HG02623 (cell line): ENCODE data around the gene CRYL1.
"Not testable (repeated sequence)": the region's sequence is repeated elsewhere in the genome, so short reads cannot be mapped to it uniquely, and the experiment has no call there.

Experiments
- ATAC-seq: cut with Tn5 transposase; IDR thresholded peaks from one replicate; pipeline ENCODE4 v1.9.1; 2021; ENCODE audit warnings: moderate library complexity; ENCODE audit not compliant: unreplicated experiment

CRYL1 gene

GRCh38 chr13:20461481-20461859, 64.2 kb downstream of the CRYL1 start:
- no peak for ATAC-seq

DNA sequence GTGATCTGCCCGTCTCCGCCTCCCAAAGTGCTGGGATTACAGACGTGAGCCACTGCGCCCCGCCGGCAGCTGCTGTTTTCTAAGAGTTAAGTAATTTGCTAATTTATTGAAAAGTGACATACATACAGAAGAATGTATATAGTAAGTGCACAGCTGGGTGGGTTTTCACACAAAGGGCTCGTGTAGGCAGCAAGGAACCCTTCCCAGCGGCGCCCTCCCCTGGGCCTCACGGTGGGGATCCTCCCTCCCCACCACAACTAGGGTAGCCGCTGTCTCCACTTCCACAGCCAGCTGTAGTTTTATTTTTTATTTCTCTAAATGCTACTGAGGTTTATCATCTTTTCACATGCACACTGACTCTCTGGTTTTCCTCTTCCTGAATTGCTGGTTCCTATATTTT, 64.9 kb downstream of the CRYL1 start:
- ATAC-seq: no peak

DNA sequence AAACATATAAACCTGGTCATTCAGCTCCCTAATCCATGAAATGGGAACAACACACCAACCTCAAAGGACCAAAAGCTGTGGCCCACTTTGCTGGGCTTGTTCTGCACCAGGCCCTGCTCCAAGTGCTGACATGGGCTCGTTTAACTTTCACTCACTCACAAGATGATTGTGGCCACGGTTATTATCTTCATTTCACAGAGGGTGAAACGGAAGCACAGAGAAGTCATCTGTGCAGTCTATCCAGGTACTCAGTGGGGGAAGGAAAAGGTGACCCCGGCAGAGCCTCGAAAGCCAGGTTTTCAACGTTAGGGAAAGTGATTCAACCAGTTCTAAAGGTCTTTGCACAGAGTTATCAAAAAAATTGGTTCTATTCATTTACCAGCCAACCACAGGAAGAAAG, 68.0 kb downstream of the CRYL1 start:
- no peak for ATAC-seq

DNA sequence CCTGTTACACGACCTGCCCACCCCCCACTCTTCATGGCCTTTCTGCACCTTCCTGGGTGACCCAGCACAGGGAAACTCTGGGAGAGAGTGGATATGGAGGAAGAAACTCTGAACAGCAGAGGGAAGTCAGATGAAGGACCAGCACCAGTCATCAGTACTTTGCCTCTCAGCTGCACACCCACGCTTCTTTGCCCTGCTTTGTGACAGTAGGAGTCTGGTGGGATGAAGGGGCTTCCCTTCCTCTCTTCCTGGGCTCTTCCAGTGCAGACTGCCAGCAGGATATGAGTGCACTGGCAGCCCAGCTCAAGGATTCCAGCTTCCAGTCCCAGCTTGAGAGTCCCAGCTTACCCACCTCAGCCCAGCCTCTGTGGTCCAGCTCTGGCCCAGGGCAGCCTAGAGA, 68.9 kb downstream of the CRYL1 start:
- ATAC-seq: no peak

GRCh38 chr13:20451397-20451796, 74.3 kb downstream of the CRYL1 start:
- no peak for ATAC-seq

DNA sequence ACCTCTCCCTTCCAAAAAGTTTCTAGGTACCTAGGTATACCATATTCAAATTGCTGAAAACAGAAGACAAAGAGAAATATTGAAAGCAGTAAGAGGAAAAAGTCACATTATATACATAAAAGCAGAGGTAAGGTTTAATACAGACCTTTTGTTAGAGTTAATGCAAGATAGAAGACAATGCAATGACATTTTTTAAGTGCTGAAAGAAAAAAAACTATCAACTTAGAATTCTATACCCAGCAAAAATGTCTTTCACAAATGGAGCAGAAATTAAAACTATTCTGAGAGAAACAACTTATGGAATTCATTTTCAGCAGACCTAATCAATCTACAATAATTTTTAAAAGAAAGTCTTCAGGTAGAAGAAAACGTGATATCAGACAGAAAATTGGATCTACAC, 77.2 kb downstream of the CRYL1 start:
- ATAC-seq: no peak

DNA sequence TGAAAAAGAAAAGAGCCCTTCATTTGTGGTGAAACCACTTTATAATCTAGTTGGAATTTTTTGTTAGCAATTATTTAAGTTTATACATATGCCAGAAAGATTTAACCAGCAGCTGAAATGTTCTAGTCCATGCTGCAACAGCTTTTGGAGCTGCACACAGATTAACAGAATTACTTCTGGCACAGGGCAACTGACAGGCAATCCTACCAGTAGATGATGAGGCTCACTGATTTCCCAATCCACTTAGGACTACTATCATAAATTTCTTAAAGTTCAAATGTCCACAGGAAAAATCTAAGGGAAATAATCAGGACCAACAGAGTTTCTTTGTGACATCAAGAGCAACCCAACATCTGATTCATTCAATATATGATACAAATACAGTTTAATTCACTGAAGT, 78.8 kb downstream of the CRYL1 start:
- ATAC-seq: no peak

DNA sequence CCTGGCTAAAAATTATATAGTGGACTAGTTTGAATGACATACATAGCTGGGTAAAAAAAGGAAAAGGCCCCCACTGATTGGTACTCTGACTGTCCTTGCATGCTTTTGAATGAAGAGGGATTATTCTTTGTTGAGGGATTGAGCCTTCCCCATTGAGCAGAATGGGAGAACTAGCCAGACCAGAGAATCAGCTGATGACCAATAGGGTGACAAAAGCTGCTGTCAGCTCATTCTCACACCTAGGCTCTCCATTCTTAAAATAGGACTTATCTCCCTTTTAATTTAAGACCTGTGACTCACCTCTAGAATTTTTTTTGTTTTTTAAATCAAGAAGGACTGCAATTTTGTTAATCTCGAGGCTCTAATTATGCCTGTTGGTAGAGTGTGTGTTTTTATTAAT, 79.3 kb downstream of the CRYL1 start:
- no peak for ATAC-seq

- ATAC-seq: no peak
Observed at GRCh38 chr13:20442798-20443381, 82.8 kb downstream of the CRYL1 start.

- ATAC-seq: no peak
Observed at GRCh38 chr13:20442375-20442774, 83.3 kb downstream of the CRYL1 start.

- no peak for ATAC-seq
Observed at GRCh38 chr13:20441879-20442278, 83.8 kb downstream of the CRYL1 start.

- no peak for ATAC-seq
Observed at GRCh38 chr13:20441056-20441455, 84.6 kb downstream of the CRYL1 start.

- no peak for ATAC-seq
Observed at GRCh38 chr13:20439261-20439660, 86.4 kb downstream of the CRYL1 start.

DNA sequence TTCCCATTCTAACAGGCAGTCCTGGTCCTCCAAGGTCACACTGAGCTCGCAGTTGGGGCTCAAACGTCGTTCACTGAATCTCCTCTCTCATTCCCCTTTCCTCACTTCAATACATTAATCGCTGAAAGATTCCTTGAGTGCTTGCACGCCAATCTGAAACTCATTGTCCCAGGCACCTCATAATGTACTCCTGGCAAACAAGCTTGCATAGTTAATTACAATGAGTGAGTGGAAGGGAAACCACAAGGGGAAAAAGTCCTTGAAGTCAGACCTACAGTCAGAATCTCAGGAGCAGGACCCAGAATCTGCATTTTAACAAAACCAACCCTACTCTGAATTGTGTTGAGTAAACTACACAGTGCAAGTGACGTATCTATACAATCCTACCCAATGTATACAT, 86.9 kb downstream of the CRYL1 start:
- ATAC-seq: no peak

GRCh38 chr13:20436505-20436904, 89.2 kb downstream of the CRYL1 start:
- no peak for ATAC-seq

DNA sequence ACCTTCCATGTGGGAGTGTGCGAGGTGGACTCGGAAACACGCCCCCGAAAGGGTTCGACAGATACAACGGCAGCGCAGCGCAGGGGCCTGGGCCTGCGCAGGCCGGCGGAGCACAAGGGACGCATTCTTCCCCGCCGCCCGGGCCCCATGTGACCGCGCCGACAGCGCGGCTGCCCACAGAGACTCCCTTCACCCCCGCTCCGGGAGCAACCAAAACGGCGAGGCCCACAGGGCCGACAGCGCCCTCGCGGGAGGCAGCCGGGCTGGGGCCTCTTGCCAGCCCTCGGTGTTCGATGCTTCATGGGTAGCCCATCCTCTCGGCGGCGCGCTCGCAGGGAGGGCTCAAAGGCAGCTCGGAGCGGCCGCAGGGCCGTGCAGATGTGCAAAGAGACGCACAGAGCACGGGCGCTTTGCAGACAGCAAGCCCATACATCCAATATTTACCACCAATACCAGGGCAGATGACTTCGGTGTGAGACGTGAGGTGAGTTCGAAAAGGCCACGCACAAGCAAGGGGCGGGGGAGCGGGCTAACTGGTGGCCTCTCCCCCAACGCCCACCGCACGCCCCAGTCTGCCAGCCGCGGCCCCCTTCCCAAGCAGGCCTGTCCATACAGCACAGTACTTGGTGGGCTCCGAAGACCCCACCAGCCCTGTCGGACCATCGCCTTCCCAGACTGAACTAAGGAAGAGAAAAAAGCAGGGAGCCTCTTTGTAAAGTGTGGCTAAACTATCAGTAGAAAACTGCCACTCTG, 89.9 kb downstream of the CRYL1 start:
- no peak for ATAC-seq

GRCh38 chr13:20434210-20434609, 91.4 kb downstream of the CRYL1 start:
- not testable (repeated sequence) for ATAC-seq

DNA sequence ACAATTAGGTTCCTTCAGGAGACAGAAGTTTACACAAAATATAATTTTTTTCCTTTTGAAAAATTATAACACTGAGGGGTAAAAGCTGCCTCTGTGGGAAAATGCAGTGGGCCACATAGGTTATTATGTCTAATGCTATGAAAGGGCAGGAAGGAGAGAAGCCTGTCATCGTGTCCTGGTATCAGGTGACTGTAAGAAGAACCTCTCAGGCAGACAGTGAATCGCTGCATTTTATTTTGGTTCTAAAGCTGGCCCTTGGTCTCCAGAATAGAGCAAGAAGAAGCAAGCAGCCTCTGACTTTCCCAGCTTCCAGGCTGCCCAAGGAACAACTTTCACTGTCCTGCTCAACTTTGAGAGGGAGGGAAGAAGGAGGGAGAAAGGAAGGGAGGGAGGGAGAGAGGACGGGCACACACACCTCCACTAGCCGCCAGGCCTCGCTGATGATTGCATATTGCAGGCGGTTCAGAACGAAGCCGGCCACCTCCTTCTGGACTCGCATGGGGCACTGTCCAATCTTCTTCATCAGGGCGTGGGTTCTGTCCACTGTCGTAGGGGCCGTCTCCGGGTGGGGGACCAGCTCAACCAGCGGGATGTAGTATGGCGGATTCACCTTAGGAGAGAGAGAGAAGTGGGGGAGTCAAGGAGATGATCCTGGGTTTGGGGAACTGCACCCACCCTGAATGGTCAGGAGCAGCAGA, 93.8 kb downstream of the CRYL1 start:
- no peak for ATAC-seq

- ATAC-seq: no peak
Observed at GRCh38 chr13:20431080-20431479, 94.6 kb downstream of the CRYL1 start.

GRCh38 chr13:20430296-20430695, 95.4 kb downstream of the CRYL1 start:
- no peak for ATAC-seq

DNA sequence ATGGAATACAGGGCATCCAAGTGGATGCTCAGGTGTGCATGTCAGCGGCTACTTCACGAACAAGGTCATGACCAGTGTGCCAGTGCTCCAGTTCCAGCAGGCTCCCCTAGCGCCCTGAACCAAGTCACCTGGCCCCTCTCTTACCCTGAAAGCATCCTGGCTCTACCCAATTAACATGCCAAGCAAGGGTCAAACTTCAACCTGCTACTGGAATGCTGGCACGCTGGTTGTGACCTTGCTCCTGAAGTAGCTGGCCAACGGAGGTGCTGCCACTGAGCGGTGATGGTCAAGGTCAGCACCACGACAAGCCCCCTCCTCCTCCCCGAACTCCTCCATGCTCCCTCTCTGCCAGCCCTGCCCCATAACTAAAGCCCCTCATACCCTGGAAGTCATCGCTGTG, 96.0 kb downstream of the CRYL1 start:
- no peak for ATAC-seq
